Activated CD4-positive, alpha-beta T cell treated with anti-CD3 and anti-CD28 coated beads, Interleukin-2, amount 10 ng/mL, durations not matched to agents 24 days and 14 days (primary cell): ENCODE measurements around the gene TSPAN5. TPM values are rescaled to one million over a fixed set of nuclear protein-coding genes. Genes with fewer than 3 reads are reported as not detected.

Experiments
- DNase-seq: peaks from one replicate; pipeline ENCODE4 v3.0.0; 2022
- H3K27ac Mint-ChIP-seq: one replicate; pipeline ENCODE4 v1.8.0; 2022; ENCODE audit warnings: mild to moderate bottlenecking, mixed read lengths
- H3K27me3 Mint-ChIP-seq: one replicate; pipeline ENCODE4 v1.8.0; 2022; ENCODE audit warnings: mixed read lengths
- H3K36me3 Mint-ChIP-seq: one replicate; pipeline ENCODE4 v1.8.0; 2022; ENCODE audit warnings: low read depth, mild to moderate bottlenecking, mixed read lengths
- H3K4me1 Mint-ChIP-seq: one replicate; pipeline ENCODE4 v1.8.0; 2021; ENCODE audit warnings: mixed read lengths
- H3K4me3 Mint-ChIP-seq: one replicate; pipeline ENCODE4 v1.8.0; 2022; ENCODE audit warnings: mild to moderate bottlenecking, moderate library complexity, mixed read lengths
- H3K9me3 Mint-ChIP-seq: one replicate; pipeline ENCODE4 v1.8.0; 2021; ENCODE audit warnings: mixed read lengths
- intact Hi-C: fragments of 100-400 bp; cut with micrococcal nuclease; formaldehyde crosslinking; loops from one replicate; pipeline ENCODE4 v1.15.1; 2023
- total RNA-seq: library from RNA; stranded (reverse); gene quantifications from 2 replicates; pipeline ENCODE4 v1.2.3, GENCODE V29; 2022

Gene TSPAN5
- total RNA-seq, 1 donor from 2014 or later = 30.7 TPM

DNA sequence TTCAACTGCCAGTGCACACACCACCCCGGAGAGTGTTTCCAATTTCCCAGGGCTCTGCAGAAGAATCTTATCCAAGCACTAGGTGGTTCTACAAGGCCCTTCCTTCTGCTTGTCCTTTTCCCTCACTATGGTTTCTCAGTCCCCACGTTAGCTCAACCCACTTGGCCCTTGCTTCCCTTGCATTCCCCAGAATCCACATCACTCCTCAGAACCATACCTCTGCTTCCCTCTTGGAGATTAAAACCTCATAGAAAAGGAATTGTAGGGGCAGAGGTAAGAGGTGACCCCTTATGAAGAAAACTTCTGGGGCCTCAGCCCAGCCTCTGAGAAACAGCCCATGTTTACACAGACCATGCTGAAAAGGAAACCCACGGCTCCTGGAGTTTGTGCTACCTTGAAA lies 42.4 kb downstream of the TSPAN5 start:
- no peak for DNase-seq
- no peaks in the 10 kb centered on the region for H3K9me3 Mint-ChIP-seq
- H3K4me1 Mint-ChIP-seq = peaks cover 29% of the 10 kb centered on the region
- H3K27me3 Mint-ChIP-seq = no peaks in the 10 kb centered on the region
- intact Hi-C loops = no loop called here
- H3K27ac Mint-ChIP-seq = no peak overlapping the region
- H3K4me3 Mint-ChIP-seq = no peak overlapping the region
- peaks cover 6% of the 10 kb centered on the region for H3K36me3 Mint-ChIP-seq

DNA sequence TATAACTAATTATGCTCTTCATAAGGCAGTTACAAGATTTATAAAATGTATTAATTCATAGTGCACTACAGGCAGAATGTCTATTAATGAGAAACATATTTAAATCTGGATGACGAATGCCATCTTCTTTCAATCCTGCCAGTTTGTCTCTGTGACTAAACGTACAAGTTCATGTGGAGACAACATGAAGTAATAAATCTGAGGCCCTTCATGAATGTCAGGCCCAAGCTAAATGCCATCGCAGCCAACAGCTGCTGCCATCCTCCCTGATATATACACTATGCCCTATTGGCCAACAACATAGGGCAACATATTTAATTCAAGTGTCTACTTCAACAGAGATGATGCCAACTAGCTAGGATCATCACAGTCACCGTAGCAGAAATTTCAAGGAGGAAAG lies 43.7 kb downstream of the TSPAN5 start:
- no peak for DNase-seq
- intact Hi-C loops = no loop called here

DNA sequence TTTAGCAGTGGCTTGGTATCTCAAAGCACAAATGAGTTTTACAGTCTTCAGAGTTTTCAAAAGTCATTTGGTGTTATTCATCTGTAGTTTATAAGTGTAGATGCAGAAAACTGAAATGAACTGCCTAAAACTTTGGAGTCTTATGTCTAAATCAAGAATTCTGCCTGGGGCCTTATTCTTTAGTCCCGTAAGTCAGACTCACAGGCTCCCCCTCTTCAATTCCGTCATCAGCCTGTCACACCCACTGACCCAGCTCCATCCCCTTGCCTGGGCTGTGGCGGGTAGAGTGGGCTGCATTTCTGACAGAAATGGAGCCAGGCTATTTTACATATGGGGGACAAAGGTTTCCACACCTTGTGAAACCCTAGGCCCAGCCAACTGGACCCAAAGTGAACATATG lies 44.3 kb downstream of the TSPAN5 start:
- no peaks in the 10 kb centered on the region for H3K9me3 Mint-ChIP-seq
- no peak for DNase-seq
- intact Hi-C loops = no loop called here
- H3K36me3 Mint-ChIP-seq = peaks cover 6% of the 10 kb centered on the region
- H3K27me3 Mint-ChIP-seq = no peaks in the 10 kb centered on the region
- peaks cover 34% of the 10 kb centered on the region for H3K4me1 Mint-ChIP-seq
- no peak overlapping the region for H3K4me3 Mint-ChIP-seq
- H3K27ac Mint-ChIP-seq = no peak overlapping the region

More for the DNA sequence above, 43.7 kb downstream of the TSPAN5 start:
- H3K4me1 Mint-ChIP-seq = peaks cover 29% of the 10 kb centered on the region
- H3K9me3 Mint-ChIP-seq = no peaks in the 10 kb centered on the region
- H3K27me3 Mint-ChIP-seq = no peaks in the 10 kb centered on the region
- H3K4me3 Mint-ChIP-seq = no peak overlapping the region
- H3K36me3 Mint-ChIP-seq = peaks cover 6% of the 10 kb centered on the region
- no peak overlapping the region for H3K27ac Mint-ChIP-seq

DNA sequence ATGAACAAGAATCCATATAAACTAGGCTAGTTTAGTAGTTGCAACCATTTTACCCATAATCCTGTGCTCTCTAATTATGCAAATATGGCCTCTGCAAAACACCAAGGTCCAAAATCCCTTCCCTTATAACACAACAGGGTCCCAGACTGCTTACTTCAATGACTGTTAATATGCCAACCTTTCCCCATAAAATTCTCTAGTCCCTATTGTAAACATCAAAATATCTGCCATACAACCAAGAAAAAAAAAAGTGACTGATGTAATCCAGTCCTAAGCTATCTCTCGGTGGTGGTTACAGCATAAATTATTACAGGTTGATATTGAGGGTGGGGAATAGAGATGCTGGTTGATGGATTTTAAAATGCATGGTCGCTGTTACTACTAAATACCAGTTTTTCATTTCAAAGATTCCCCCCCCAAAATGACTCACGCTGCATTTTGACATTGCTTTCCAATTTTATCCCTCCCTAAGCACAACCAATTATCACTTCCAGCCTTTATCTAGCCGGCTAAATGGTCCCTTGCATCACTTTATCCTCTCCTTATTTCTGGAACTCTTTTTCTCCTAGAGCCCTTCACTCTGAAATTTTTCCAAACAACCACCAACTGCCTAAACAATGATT lies 44.8 kb downstream of the TSPAN5 start:
- Mint-ChIP-seq H3K4me1 (peaks cover 39% of the 10 kb centered on the region), H3K4me3 (no peak overlapping the region), H3K36me3 (peaks cover 6% of the 10 kb centered on the region), H3K27ac (no peak overlapping the region), H3K27me3 (no peaks in the 10 kb centered on the region), H3K9me3 (no peaks in the 10 kb centered on the region)
- DNase-seq = no peak
- intact Hi-C loops = no loop called here

DNA sequence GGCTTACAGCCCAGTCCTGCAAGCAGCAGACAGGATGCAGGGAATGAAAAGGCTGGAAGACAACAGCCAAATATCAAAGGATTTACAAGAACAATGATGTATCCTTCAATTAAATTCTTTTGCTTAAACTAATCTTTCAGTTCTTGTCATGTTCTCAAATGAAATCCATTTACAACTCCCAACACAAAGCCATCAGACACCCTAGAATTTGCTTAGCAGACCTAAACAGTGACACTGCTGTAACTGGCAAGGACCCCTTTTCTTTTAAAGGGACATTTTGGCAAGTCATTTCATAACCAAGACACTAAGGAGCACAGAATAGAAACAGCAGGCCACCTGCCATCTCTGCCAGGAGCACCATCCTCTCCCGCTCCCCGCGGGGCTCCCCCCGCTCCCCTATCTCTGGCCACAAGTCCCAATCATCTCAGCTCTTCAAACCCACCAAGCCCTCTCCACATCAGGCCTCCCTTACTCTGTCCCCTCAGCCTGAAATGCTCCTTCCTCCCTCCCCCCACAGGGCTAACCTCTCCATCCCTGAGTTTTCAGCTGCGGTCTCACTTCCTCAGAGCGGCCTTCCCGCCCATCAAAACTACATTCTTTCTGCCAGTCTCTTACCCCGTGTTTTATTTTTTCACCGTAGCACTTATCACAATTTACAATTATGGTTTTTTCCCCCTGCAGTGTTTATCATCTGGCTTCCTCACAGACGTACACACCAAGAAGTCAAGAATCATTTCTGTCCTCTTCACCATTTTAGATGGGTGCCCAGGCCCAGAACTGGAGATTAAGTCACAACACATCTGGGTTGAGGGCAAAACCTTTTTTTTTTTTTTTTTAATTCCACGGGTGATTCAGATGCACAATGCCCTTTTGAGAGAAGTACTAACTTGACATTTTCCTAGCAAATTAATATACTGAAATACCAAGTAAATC lies 45.8 kb downstream of the TSPAN5 start:
- H3K27ac Mint-ChIP-seq = no peak overlapping the region
- DNase-seq = no peak

DNA sequence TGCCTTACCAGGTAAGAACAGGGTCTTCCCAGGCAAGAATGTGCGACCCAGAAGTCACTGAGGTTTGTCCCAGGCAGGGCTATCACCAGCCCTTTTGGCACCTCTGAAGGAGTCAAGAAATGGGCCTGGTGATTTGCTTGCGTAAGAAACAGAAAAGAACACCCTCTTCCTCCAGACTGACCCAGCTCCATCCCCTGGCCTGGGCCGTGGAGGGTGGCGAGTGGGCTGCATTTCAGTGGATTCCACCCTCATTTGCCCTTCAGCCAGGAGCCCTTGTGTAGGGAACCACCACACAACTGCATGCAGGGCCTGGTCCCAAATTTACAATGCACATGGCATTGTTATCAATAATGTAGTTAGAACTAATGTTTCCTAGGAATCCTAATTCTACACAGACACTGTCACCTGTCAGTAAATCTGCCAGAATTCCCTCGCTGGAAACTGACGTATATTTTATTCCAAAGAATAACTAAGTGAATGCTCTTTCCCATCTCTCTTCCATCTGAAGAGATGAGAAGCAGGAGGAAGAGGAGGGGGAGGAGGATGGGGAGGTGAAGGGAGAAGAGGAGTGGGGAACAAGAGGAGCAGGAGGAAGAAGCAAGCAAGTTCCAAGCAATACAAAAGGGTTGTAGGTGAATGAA lies 46.6 kb downstream of the TSPAN5 start:
- H3K4me3 Mint-ChIP-seq = no peak overlapping the region
- H3K9me3 Mint-ChIP-seq = no peaks in the 10 kb centered on the region
- H3K27ac Mint-ChIP-seq = no peak overlapping the region

More for the DNA sequence above, 45.8 kb downstream of the TSPAN5 start:
- Mint-ChIP-seq H3K27me3 (no peaks in the 10 kb centered on the region), H3K36me3 (peaks cover 8% of the 10 kb centered on the region), H3K4me3 (peak overlapping the region; percentile 1), H3K4me1 (peaks cover 41% of the 10 kb centered on the region), H3K9me3 (no peaks in the 10 kb centered on the region)
- intact Hi-C loops = no loop called here

DNA sequence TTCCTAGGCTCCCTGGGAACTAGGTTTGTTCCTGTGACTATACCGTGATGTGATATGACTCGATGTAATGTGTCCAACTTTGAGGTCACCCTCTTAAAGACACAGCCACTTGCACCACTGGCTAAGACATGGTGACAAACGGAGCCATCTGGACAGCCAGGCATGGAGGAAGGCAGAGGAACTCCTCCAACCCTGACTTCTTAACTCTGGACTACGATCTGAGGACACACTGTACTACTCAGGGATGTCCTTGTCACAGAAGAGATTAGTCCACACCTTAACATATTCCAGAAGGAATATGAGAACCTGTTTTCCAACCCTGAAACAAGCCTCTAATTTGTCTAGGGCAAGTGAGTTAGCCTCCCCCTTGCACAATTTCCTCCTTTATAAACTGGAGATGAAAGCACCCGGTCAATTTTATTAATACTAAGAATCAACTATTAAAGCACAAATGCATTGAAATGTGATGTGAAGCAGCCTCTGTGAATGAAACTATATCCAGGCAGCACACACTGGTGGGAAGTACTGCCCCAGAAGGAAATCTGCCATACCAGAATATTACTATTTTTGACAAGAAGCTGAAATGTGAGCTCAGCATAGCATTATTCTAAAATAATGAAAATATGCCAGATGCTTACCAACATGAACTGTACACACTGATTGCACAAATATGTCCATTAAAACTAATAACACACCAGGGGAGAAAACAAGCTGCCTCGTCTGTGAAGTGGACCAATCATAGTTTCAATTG lies 47.3 kb downstream of the TSPAN5 start:
- no peak for DNase-seq
- Mint-ChIP-seq H3K36me3 (peaks cover 10% of the 10 kb centered on the region), H3K4me3 (no peak overlapping the region), H3K9me3 (no peaks in the 10 kb centered on the region), H3K4me1 (peaks cover 48% of the 10 kb centered on the region), H3K27ac (no peak overlapping the region), H3K27me3 (no peaks in the 10 kb centered on the region)
- intact Hi-C loops = no loop called here

More for the DNA sequence above, 46.6 kb downstream of the TSPAN5 start:
- Mint-ChIP-seq H3K36me3 (peaks cover 9% of the 10 kb centered on the region), H3K27me3 (no peaks in the 10 kb centered on the region), H3K4me1 (peaks cover 42% of the 10 kb centered on the region)
- DNase-seq = no peak
- intact Hi-C loops = no loop called here

DNA sequence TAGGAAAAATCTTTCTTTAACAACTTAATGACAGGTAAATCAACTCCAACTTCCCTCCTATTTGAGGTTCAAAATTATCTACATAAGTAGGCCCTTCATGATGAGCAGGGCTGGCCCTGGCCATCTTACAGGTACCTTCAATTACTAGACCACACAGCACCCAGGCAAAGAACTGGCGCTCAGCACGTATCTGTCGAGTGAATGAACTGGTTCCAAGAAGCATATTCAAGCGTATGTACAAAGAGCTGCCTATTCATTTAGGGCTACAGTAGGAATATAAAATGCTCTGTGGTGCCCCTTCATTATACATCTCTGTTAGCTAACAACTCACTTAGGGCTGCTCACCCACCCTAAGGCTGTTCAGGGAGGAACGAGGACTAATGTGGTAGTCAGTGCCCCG lies 48.0 kb downstream of the TSPAN5 start:
- Mint-ChIP-seq H3K9me3 (no peaks in the 10 kb centered on the region), H3K4me3 (no peak overlapping the region), H3K4me1 (peaks cover 51% of the 10 kb centered on the region), H3K27me3 (no peaks in the 10 kb centered on the region), H3K36me3 (peaks cover 14% of the 10 kb centered on the region), H3K27ac (no peak overlapping the region)
- no peak for DNase-seq
- intact Hi-C loops = no loop called here

DNA sequence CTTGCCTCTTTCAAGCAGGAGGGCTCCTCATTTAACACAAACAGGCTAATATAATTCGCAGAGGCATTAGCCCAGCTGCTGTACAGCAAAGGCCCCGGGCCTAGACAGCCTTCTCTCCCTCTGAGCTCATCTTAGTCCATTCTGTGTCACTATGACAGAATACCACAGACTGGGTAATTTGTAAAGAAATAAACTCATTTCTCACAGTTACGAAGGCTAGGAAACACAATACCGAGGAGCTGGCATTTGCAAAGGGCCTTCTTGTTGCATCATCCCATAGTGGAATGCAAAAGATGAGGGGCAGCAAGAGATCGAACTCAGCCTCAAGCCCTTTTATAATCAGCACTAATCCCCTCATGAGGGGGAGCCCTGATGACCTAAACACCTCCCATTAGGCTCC lies 48.5 kb downstream of the TSPAN5 start:
- Mint-ChIP-seq H3K4me1 (peaks cover 53% of the 10 kb centered on the region), H3K9me3 (no peaks in the 10 kb centered on the region), H3K36me3 (peaks cover 11% of the 10 kb centered on the region), H3K27me3 (no peaks in the 10 kb centered on the region), H3K27ac (no peak overlapping the region), H3K4me3 (no peak overlapping the region)
- intact Hi-C loops = no loop called here
- no peak for DNase-seq

DNA sequence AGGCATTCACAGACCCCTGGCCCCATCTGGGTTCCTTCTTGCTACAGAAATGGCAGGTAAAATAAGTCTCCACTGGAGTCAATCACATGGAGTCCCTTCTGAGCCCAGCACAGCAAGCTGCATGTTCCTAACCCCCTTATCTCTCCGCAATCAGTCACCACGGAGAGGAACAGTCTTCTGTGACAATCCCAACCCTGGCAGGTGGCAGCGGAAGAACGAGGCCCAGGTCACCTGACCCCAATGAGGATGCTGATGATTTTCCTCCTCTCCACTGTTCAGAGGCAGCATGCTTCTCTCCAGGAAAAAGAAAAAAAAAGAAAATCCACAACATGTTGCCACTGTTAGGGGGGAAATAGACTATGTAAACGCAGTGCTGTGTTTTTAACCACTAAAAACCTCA lies 50.1 kb downstream of the TSPAN5 start:
- intact Hi-C loops = no loop called here
- Mint-ChIP-seq H3K27me3 (no peaks in the 10 kb centered on the region), H3K4me3 (no peak overlapping the region), H3K27ac (no peak overlapping the region), H3K9me3 (no peaks in the 10 kb centered on the region), H3K4me1 (peaks cover 59% of the 10 kb centered on the region), H3K36me3 (peaks cover 16% of the 10 kb centered on the region)
- DNase-seq = no peak

DNA sequence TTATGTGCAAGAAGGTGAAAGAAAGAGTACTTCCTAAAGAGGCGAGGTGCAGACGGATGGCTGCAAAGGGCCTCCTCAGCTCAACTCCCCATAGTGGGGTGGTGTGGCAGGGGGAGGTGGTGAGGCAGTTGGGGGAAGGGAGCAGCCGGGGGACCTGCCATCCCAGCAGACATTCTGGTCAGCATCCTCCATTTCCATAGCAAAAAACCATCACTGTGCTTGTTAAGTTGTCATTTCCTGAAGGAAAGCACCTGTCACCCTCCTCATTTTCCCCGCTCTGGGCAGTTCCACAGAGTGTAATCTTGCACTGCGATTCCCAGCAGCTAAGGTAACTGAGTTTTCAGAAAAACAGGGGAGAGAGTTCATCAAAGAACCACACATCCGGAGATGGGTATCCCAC lies 51.5 kb downstream of the TSPAN5 start:
- H3K27ac Mint-ChIP-seq = no peak overlapping the region
- H3K4me3 Mint-ChIP-seq = no peak overlapping the region
- no peaks in the 10 kb centered on the region for H3K9me3 Mint-ChIP-seq
- DNase-seq = no peak
- H3K36me3 Mint-ChIP-seq = peaks cover 16% of the 10 kb centered on the region
- peaks cover 62% of the 10 kb centered on the region for H3K4me1 Mint-ChIP-seq
- H3K27me3 Mint-ChIP-seq = no peaks in the 10 kb centered on the region
- intact Hi-C loops = no loop called here

DNA sequence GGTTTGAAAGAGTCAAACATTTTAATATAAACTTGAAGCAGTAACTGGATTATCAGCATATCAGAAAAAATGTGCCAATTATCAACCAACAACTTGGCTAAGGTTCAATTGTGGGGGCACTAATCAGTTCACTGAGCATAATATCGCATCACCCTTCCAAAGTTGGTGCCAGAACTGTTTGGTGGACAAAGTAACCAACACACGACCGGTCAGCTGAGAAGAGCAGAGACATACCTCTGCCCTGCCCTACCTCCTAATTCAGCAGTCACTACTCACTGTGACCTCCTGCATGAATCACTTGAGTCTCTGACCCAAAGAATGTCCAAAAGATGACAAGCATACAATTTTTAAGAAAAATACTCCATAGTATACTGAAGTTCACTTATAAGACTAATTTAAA lies 53.2 kb downstream of the TSPAN5 start:
- intact Hi-C loops = no loop called here
- H3K4me1 Mint-ChIP-seq = peaks cover 74% of the 10 kb centered on the region
- H3K27ac Mint-ChIP-seq = no peak overlapping the region
- no peaks in the 10 kb centered on the region for H3K9me3 Mint-ChIP-seq
- no peak for DNase-seq
- H3K36me3 Mint-ChIP-seq = peaks cover 29% of the 10 kb centered on the region
- no peaks in the 10 kb centered on the region for H3K27me3 Mint-ChIP-seq
- H3K4me3 Mint-ChIP-seq = no peak overlapping the region

DNA sequence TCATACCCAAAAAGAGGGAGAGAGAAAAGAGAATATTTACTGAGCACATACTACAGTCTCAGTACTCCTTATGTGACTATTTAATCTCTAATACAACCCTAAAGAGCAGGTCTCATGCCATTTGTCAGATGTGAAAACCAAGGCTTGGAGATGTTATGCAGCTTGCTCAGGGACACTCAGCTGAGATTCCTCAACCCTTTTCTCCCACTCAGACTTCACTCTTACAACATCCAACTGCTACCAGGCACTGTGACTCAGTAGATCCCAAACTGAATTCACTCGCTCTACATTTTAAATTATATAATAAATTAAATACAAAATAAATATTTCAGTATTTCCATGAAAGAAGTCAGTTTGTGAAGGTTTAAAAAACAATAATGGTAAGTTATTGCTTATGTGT lies 53.7 kb downstream of the TSPAN5 start:
- intact Hi-C loops = loop anchor here (5.0 kb wide), 5 partner anchors 103 to 1343 kb away; partner anchors contain the start of gene DNAJB14
- peaks cover 73% of the 10 kb centered on the region for H3K4me1 Mint-ChIP-seq
- H3K36me3 Mint-ChIP-seq = peaks cover 31% of the 10 kb centered on the region
- no peak overlapping the region for H3K4me3 Mint-ChIP-seq
- peaks cover under 1% of the 10 kb centered on the region for H3K9me3 Mint-ChIP-seq
- no peaks in the 10 kb centered on the region for H3K27me3 Mint-ChIP-seq
- no peak overlapping the region for H3K27ac Mint-ChIP-seq
- DNase-seq = no peak
